GM23248 (cell line): ENCODE data around the gene HBP1. TPM values are rescaled to one million over a fixed set of nuclear protein-coding genes. Genes with fewer than 3 reads are reported as not detected.

ENCODE experiments used
- DNase-seq: peaks from one replicate; pipeline ENCODE4 v3.0.0-alpha.2; 2015
- H2AFZ ChIP-seq: fragments of 200-600 bp; sonication (generic); 2 replicates; pipeline ENCODE4 v1.6.1; 2016; ENCODE audit warnings: antibody characterized with exemption
- H3F3A ChIP-seq: fragments of 200-600 bp; sonication (generic); 2 replicates; pipeline ENCODE4 v1.6.1; 2016; ENCODE audit warnings: mild to moderate bottlenecking, antibody characterized with exemption, mixed run types; ENCODE audit not compliant: insufficient read depth
- H3K27ac ChIP-seq: fragments of 200-600 bp; sonication (generic); 2 replicates; pipeline ENCODE4 v1.5.1; 2016; ENCODE audit warnings: mild to moderate bottlenecking
- H3K27me3 ChIP-seq: fragments of 200-600 bp; sonication (generic); replicated peaks from 2 replicates; pipeline ENCODE4 v1.6.1; 2016; ENCODE audit warnings: mild to moderate bottlenecking; ENCODE audit not compliant: insufficient read depth
- H3K36me3 ChIP-seq: fragments of 200-600 bp; sonication (generic); 2 replicates; pipeline ENCODE4 v1.6.1; 2016; ENCODE audit warnings: low read depth, mild to moderate bottlenecking
- H3K4me1 ChIP-seq: fragments of 200-600 bp; sonication (generic); 2 replicates; pipeline ENCODE4 v1.6.1; 2016; ENCODE audit warnings: mild to moderate bottlenecking; ENCODE audit not compliant: insufficient read depth
- H3K4me2 ChIP-seq: fragments of 200-600 bp; sonication (generic); one replicate; pipeline ENCODE4 v1.6.1; 2016; ENCODE audit warnings: mild to moderate bottlenecking; ENCODE audit not compliant: unreplicated experiment
- H3K4me3 ChIP-seq: fragments of 200-600 bp; sonication (generic); 2 replicates; pipeline ENCODE4 v1.5.1; 2016; ENCODE audit warnings: mild to moderate bottlenecking
- H3K79me2 ChIP-seq: fragments of 200-600 bp; sonication (generic); 2 replicates; pipeline ENCODE4 v1.6.1; 2016; ENCODE audit warnings: mild to moderate bottlenecking; ENCODE audit not compliant: insufficient read depth
- H3K9ac ChIP-seq: fragments of 200-600 bp; sonication (generic); 2 replicates; pipeline ENCODE4 v1.6.1; 2016; ENCODE audit warnings: mild to moderate bottlenecking
- H3K9me2 ChIP-seq: fragments of 200-600 bp; sonication (generic); 2 replicates; pipeline ENCODE4 v1.6.1; 2016; ENCODE audit warnings: mixed run types, mild to moderate bottlenecking, moderate library complexity; ENCODE audit not compliant: insufficient read depth
- H3K9me3 ChIP-seq: fragments of 200-600 bp; sonication (generic); one replicate; pipeline ENCODE4 v1.6.1; 2017; ENCODE audit warnings: low read depth
- H4K20me1 ChIP-seq: fragments of 200-600 bp; sonication (generic); 2 replicates; pipeline ENCODE4 v1.6.0; 2016; ENCODE audit not compliant: insufficient read depth
- EZH2 ChIP-seq: fragments of 200-600 bp; sonication (generic); IDR thresholded peaks from 2 replicates; pipeline ENCODE4 v1.6.1; 2018; ENCODE audit warnings: antibody characterized with exemption, mild to moderate bottlenecking; ENCODE audit not compliant: insufficient read depth, poor library complexity, severe bottlenecking
- EZH2phosphoT487 ChIP-seq: fragments of 200-600 bp; sonication (generic); IDR thresholded peaks from 2 replicates; pipeline ENCODE4 v1.6.1; 2018; ENCODE audit warnings: antibody characterized with exemption, moderate library complexity, mild to moderate bottlenecking, low read depth; ENCODE audit not compliant: insufficient read depth
- WGBS, 2 experiments: methylation state at CpG; one replicate each; pipeline ENCODE4 v1.1.6; 2015 to 2017; ENCODE audit warnings: low lambda C conversion rate in 2 of 2, low coverage in 1 of 2; ENCODE audit errors: missing lambda C conversion rate in 2 of 2; 5-methylcytosine and 5-hydroxymethylcytosine counted together
- in situ Hi-C: fragments of 300-500 bp; cut with MboI; formaldehyde crosslinking; loops from 2 replicates; pipeline ENCODE4 v1.15.0; 2020
- polyA plus RNA-seq: library from polyadenylated mRNA; unstranded; fragments of >200 nt; fragmentation: Nextera tagmentation; extraction: Ambion mirVana; gene quantifications from 2 replicates; pipeline ENCODE4 v1.2.1, GENCODE V29; 2016
- total RNA-seq: library from RNA; depleted of rRNA; stranded (reverse); fragments of >200 nt; shearing (Covaris generic); gene quantifications from 2 replicates; pipeline ENCODE4 v1.2.3, GENCODE V29; 2014

Gene HBP1
- total and polyA plus RNA-seq, 2 experiments from 2014 or later: 75.6 to 87.5 TPM

DNA sequence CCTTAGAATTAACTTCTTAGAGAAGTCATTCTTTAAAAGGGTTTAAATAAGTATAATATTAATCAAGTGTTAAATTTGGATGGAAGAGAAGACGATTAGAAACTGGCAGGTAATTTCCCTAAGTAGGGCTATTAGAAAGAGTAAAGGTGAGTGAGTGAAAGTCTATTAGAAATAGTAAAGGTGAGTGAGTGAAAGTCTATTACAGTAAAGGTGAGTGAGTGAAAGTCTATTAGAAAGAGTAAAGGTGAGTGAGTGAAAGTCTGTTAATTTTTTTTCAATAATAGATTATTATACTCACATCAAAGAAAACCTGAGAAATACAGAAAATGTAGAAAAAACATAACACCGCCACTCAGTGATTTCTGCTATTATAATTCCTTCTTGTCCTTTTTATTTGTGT, 10.8 kb upstream of the HBP1 start:
- Histone ChIP-seq H3K4me2 (no peak overlapping the region), H3K4me3 (no peak overlapping the region), H3K36me3 (no peaks in the 10 kb centered on the region), H3F3A (no peaks in the 10 kb centered on the region), H4K20me1 (no peaks in the 10 kb centered on the region), H3K27me3 (no peaks in the 10 kb centered on the region), H3K79me2 (no peaks in the 10 kb centered on the region), H3K27ac (no peak overlapping the region), H3K9me3 (no peaks in the 10 kb centered on the region), H3K4me1 (no peaks in the 10 kb centered on the region), H2AFZ (no peak overlapping the region), H3K9ac (no peak overlapping the region), H3K9me2 (no peaks in the 10 kb centered on the region)
- TF ChIP-seq EZH2 (no peak), EZH2phosphoT487 (no peak)
- in situ Hi-C loops: no loop called here
- WGBS, 2 experiments: 66 to 73% methylated on average over 2 of the region's 2 CpGs
- DNase-seq: no peak

DNA sequence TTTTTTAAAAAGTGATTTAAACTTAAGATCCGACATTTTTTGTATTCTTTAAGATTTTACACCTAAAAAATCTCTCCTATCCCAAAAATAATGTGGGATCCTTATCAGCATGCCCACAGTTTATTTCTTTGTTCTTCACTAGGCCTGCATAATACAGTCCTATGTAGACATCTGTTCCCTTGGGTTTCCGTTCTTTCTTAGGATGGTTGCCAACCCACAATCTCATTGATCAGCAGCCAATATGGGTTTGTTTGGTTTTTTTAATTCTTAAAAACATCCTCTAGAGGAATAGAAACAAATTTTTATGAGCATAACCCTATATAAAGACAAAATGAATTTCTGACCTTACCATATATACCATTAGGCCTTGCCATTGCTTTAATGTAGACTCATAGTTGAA, 8.4 kb upstream of the HBP1 start:
- Histone ChIP-seq H3K4me1 (no peaks in the 10 kb centered on the region), H3K9me2 (no peaks in the 10 kb centered on the region), H3K9me3 (no peaks in the 10 kb centered on the region), H3K27ac (no peak overlapping the region), H3K9ac (no peak overlapping the region), H3F3A (no peaks in the 10 kb centered on the region), H2AFZ (no peak overlapping the region), H3K79me2 (no peaks in the 10 kb centered on the region), H3K4me2 (no peak overlapping the region), H3K4me3 (no peak overlapping the region), H3K27me3 (no peaks in the 10 kb centered on the region), H3K36me3 (no peaks in the 10 kb centered on the region), H4K20me1 (no peaks in the 10 kb centered on the region)
- in situ Hi-C loops: no loop called here
- WGBS, 2 experiments: 81 to 83% methylated on average over 2 of the region's 2 CpGs
- no peak for DNase-seq
- TF ChIP-seq EZH2 (no peak), EZH2phosphoT487 (no peak)

- H3K36me3 ChIP-seq: no peaks in the 10 kb centered on the region
- no peaks in the 10 kb centered on the region for H3K9me2 ChIP-seq
- H3K9ac ChIP-seq: no peak overlapping the region
- H3K27me3 ChIP-seq: no peaks in the 10 kb centered on the region
- 70 to 75% methylated on average over 3 of the region's 3 CpGs for WGBS, 2 experiments
- in situ Hi-C loops: no loop called here
- H3K4me2 ChIP-seq: no peak overlapping the region
- no peaks in the 10 kb centered on the region for H3K9me3 ChIP-seq
- DNase-seq: no peak
- H3K4me3 ChIP-seq: no peak overlapping the region
- peaks cover 2% of the 10 kb centered on the region; the same call in 1 of the 2 replicates for H3K4me1 ChIP-seq
- peaks cover under 1% of the 10 kb centered on the region; the same call in 1 of the 2 replicates for H3F3A ChIP-seq
- H2AFZ ChIP-seq: no peak overlapping the region
- H4K20me1 ChIP-seq: no peaks in the 10 kb centered on the region
- H3K27ac ChIP-seq: no peak overlapping the region
- no peak for TF ChIP-seq EZH2phosphoT487
- TF ChIP-seq EZH2: no peak
- no peaks in the 10 kb centered on the region for H3K79me2 ChIP-seq
Measured at GRCh38 chr7:107161415-107161814, 7.4 kb upstream of the HBP1 start.

DNA sequence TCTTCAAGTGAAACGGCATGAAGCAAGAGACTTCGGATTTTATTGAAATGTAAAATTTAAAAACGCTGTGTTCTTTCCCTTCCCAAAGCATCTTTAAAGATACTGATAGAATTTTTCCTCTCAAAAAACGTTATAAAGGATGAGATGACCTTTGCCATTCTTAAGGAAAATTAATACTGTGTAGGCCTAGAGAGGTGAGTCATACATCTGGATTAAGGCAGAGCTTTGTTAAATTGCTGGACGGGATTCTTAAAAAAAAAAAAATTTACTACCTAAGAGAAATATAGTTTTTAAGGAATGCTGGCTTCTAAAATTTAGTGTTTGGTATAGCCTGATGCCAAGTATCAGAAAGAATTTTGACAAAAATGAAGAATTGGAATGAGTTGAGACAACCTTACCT, 6.3 kb upstream of the HBP1 start:
- no peak overlapping the region for H2AFZ ChIP-seq
- no peaks in the 10 kb centered on the region for H3K9me2 ChIP-seq
- peaks cover 9% of the 10 kb centered on the region for H3F3A ChIP-seq
- no peaks in the 10 kb centered on the region for H4K20me1 ChIP-seq
- DNase-seq: no peak
- no peak for TF ChIP-seq EZH2
- TF ChIP-seq EZH2phosphoT487: no peak
- H3K27ac ChIP-seq: no peak overlapping the region
- H3K4me1 ChIP-seq: peaks cover 6% of the 10 kb centered on the region
- in situ Hi-C loops: no loop called here
- H3K4me3 ChIP-seq: no peak overlapping the region
- 74 to 80% methylated on average over 5 of the region's 5 CpGs for WGBS, 2 experiments
- H3K4me2 ChIP-seq: no peak overlapping the region
- no peaks in the 10 kb centered on the region for H3K9me3 ChIP-seq
- no peaks in the 10 kb centered on the region for H3K27me3 ChIP-seq
- no peaks in the 10 kb centered on the region for H3K36me3 ChIP-seq
- no peak overlapping the region for H3K9ac ChIP-seq
- no peaks in the 10 kb centered on the region for H3K79me2 ChIP-seq

DNA sequence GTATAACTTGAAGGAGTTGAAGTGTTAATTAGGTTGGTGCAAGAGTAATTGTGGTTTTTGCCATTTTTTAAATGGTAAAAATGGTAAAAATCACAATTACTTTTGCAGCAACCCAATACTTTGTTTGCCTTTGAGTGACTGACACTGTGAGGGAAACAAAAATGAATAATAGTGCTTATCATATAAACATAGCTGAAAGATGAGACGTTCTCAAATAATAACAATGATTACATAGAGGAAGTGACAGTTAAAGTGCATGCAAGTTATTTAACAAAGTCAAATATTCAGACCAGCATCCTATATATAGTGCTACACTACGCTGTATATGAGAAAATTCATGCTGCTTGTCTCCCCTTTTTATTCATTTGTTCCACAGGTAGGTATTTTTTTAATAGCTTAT, 4.7 kb upstream of the HBP1 start:
- Histone ChIP-seq H3K4me2 (no peak overlapping the region), H3K9me3 (no peaks in the 10 kb centered on the region), H3K9me2 (no peaks in the 10 kb centered on the region), H3K9ac (no peak overlapping the region), H3K79me2 (no peaks in the 10 kb centered on the region), H3K4me3 (no peak overlapping the region), H3K36me3 (no peaks in the 10 kb centered on the region), H3F3A (peaks cover 17% of the 10 kb centered on the region), H3K27ac (no peak overlapping the region), H3K27me3 (no peaks in the 10 kb centered on the region), H2AFZ (no peak overlapping the region), H3K4me1 (peaks cover 6% of the 10 kb centered on the region), H4K20me1 (no peaks in the 10 kb centered on the region)
- DNase-seq: no peak
- 52 to 58% methylated on average over 2 of the region's 2 CpGs for whole genome bisulfite sequencing, 2 experiments
- TF ChIP-seq EZH2phosphoT487: no peak
- no peak for TF ChIP-seq EZH2
- in situ Hi-C loops: no loop called here
